Eye (tissue), 1 donor: ENCODE results near the gene AACS.
A peak's percentile ranks its signal among the peaks of the same experiment; 100 is the strongest.

Source experiments
- DNase-seq: peaks from one replicate; pipeline ENCODE4 v3.0.0-alpha.2; 2015

AACS gene

GRCh38 chr12:125159702-125160101 is 94.5 kb downstream of the AACS start:
- no peak for DNase-seq

GRCh38 chr12:125160281-125160955 is 95.2 kb downstream of the AACS start:
- DNase-seq = no peak

- DNase-seq = peak; percentile 30
Observed at GRCh38 chr12:125161712-125162022, 96.4 kb downstream of the AACS start.

- no peak for DNase-seq
Observed at GRCh38 chr12:125162489-125163028, 97.3 kb downstream of the AACS start.

GRCh38 chr12:125163148-125163547 is 97.9 kb downstream of the AACS start:
- DNase-seq = no peak

- no peak for DNase-seq
Observed at GRCh38 chr12:125164541-125164940, 99.3 kb downstream of the AACS start.

GRCh38 chr12:125166041-125166440 is 100.8 kb downstream of the AACS start:
- DNase-seq = no peak

GRCh38 chr12:125167658-125168057 is 102.4 kb downstream of the AACS start:
- no peak for DNase-seq

- DNase-seq = no peak
Observed at GRCh38 chr12:125169451-125169850, 104.2 kb downstream of the AACS start.

GRCh38 chr12:125169870-125170269 is 104.6 kb downstream of the AACS start:
- DNase-seq = no peak

- no peak for DNase-seq
Observed at GRCh38 chr12:125171267-125171666, 106.0 kb downstream of the AACS start.

GRCh38 chr12:125172231-125172850 is 107.1 kb downstream of the AACS start:
- no peak for DNase-seq

GRCh38 chr12:125175576-125175975 is 110.3 kb downstream of the AACS start:
- no peak for DNase-seq

GRCh38 chr12:125178222-125178621 is 113.0 kb downstream of the AACS start:
- DNase-seq = no peak

GRCh38 chr12:125180144-125180543 is 114.9 kb downstream of the AACS start:
- no peak for DNase-seq

- no peak for DNase-seq
Observed at GRCh38 chr12:125181107-125181506, 115.9 kb downstream of the AACS start.

GRCh38 chr12:125183187-125184067 is 118.2 kb downstream of the AACS start:
- peak; percentile 96 for DNase-seq

- peak; percentile 30 for DNase-seq
Observed at GRCh38 chr12:125184213-125184967, 119.2 kb downstream of the AACS start.

GRCh38 chr12:125185311-125185739 is 120.1 kb downstream of the AACS start:
- peak; percentile 48 for DNase-seq

- DNase-seq = peak; percentile 93
Observed at GRCh38 chr12:125185740-125186470, 120.7 kb downstream of the AACS start, which contains the start of gene TMEM132B. TSS of gene TMEM132B (plus strand) at chr12:125186386.

GRCh38 chr12:125186471-125187147 is 121.4 kb downstream of the AACS start:
- DNase-seq = peak; percentile 48
